Heart left ventricle (tissue), 16 donors: ENCODE results near the gene SULT2B1. TPM values are rescaled to one million over a fixed set of nuclear protein-coding genes. Genes with fewer than 3 reads are reported as not detected.
A peak's percentile ranks its signal among the peaks of the same experiment; 100 is the strongest.

ENCODE experiments used
- ATAC-seq, 4 donors: fragments of 200-7000 bp; cut with Tn5 transposase; one replicate each; pipeline ENCODE4 v1.9.1; 2020 to 2022; ENCODE audit warnings: moderate library complexity in 4 of 4, mild to moderate bottlenecking in 3 of 4, moderate number of reproducible peaks in 1 of 4
- DNase-seq, 5 donors: peaks; one replicate each; pipeline ENCODE4 v3.0.0-alpha.2; 2020
- H3K27ac ChIP-seq, 12 donors: fragments of 200-600 bp; sonication (generic) in 4 of 12; one replicate each; pipeline versions ENCODE4 v1.5.0 to v1.8.0; 2016 to 2022; ENCODE audit warnings: mild to moderate bottlenecking in 2 of 12
- H3K27me3 ChIP-seq, 9 donors: fragments of 200-600 bp; sonication (generic) in 2 of 9; one replicate each; pipeline versions ENCODE4 v1.5.1 to v1.8.0; 2016 to 2022; ENCODE audit warnings: mild to moderate bottlenecking in 3 of 9
- H3K36me3 ChIP-seq, 9 donors: fragments of 200-600 bp; sonication (generic) in 2 of 9; one replicate each; pipeline versions ENCODE4 v1.5.0 to v1.8.0; 2018 to 2022; ENCODE audit warnings: mild to moderate bottlenecking in 2 of 9
- H3K4me1 ChIP-seq, 12 donors: fragments of 200-600 bp; sonication (generic) in 4 of 12; one replicate each; pipeline versions ENCODE4 v1.5.0 to v1.8.0; 2016 to 2022; ENCODE audit warnings: mild to moderate bottlenecking in 3 of 12
- H3K4me3 ChIP-seq, 12 donors: fragments of 200-600 bp; sonication (generic) in 4 of 12; one replicate each; pipeline versions ENCODE4 v1.5.0 to v1.8.0; 2017 to 2022; ENCODE audit warnings: mild to moderate bottlenecking in 9 of 12, moderate library complexity in 4 of 12
- H3K9me3 ChIP-seq, 12 donors: fragments of 200-600 bp; sonication (generic) in 4 of 12; one replicate each; pipeline versions ENCODE4 v1.5.0 to v1.8.0; 2016 to 2022; ENCODE audit warnings: mild to moderate bottlenecking in 1 of 12
- CTCF ChIP-seq, 12 donors: fragments of 200-600 bp; sonication (generic) in 4 of 12; IDR thresholded peaks; one replicate each; pipeline versions ENCODE4 v1.5.0 to v1.8.0; 2018 to 2022; ENCODE audit warnings: antibody characterized with exemption in 12 of 12, mild to moderate bottlenecking in 5 of 12
- POLR2A ChIP-seq, 2 donors: fragments of 450-650 bp; IDR thresholded peaks; one replicate each; pipeline ENCODE4 v1.6.1; 2017; ENCODE audit warnings: antibody characterized with exemption in 2 of 2, mild to moderate bottlenecking in 2 of 2, moderate library complexity in 2 of 2
- WGBS, 4 donors: extraction: QIAGEN DNeasy Blood & Tissue Kit in 2 of 4; methylation state at CpG; one replicate each; pipeline versions ENCODE4 v1.1.5 to v1.1.7; 2013 to 2018; 5-methylcytosine and 5-hydroxymethylcytosine counted together
- intact Hi-C, 10 donors: fragments of 100-400 bp; cut with DNase I; formaldehyde crosslinking; loops; one replicate each; pipeline versions ENCODE4 v1.11.1 to v1.14.2; 2022
- polyA plus RNA-seq, 2 donors: library from polyadenylated mRNA; stranded (reverse); fragments of 200-250 nt; gene quantifications; one replicate each; pipeline ENCODE4 v1.2.3, GENCODE V29; 2013
- total RNA-seq, 9 donors: library from RNA; depleted of rRNA in 2 of 9; stranded (reverse); fragments of >200 nt in 2 of 9; fragmentation: NEBNext Ultra II Directional in 3 of 9; extraction: Animal tissue kit (Norgen Biotek cat#: 25700) in 3 of 9; gene quantifications; one replicate each; pipeline versions ENCODE4 v1.1.0 to v1.2.4, GENCODE V29; 2016 to 2023
- donor health status: ischemic (EF 13 %, LVEDD 7.1; RV severe dilation, severe dysfunction).
- donor health status: healthy with polysubstance abuse.
- donor health status: DM: no; HTN: yes; CAD: no.
- donor health status: DM: no; HTN: no; CAD: no.
- donor health status: ischemic (EF 25% LVEDD 6.9; RV normal size, moderate dysfunction).
- donor health status: ischemic (EF 25% LVEDD 5.7; RV mildly dilated, moderate dysfunction).
- donor health status: healthy.
- donor health status: DM: yes; HTN: yes; CAD: no.
- donor health status: ischemic (EF 35%, LVEDD 5.7; RV mildly dilated, moderate dysfunction).
- donor health status: nonischemic (EF 11% LVEDD 7.7; RV severe dilation, severe dysfunction).
- donor health status: DM: yes; HTN: yes; CAD: no.
- donor health status: PGD.
- donor health status: ischemic (EF 29% LVEDD 5.4; RV normal size, mild dysfunction).
- donor health status: nonischemic (EF 23%, LVEDD 6.1; RV moderate dilation, normal function).

SULT2B1 gene
- total and polyA plus RNA-seq, 11 donors, result 0.19 to 0.45 TPM; not detected in 9

GRCh38 chr19:48618916-48619691, 67.1 kb downstream of the SULT2B1 start, which contains the start of the genes RPL18 and SPHK2:
TSS of gene RPL18 (minus strand) at chr19:48619178. CDS start at chr19:48619143, 35 bp downstream.
TSS of gene SPHK2 (plus strand) at chr19:48619506. CDS start at chr19:48620515, 1,009 bp downstream.
- intact Hi-C loops, result loop anchor here in 1 of 10 donors (2.0 to 10.0 kb wide), 2 partner anchors 18 to 234 kb away; partner anchors contain the start of gene DBP
- Histone ChIP-seq H3K27ac (peak within 1 kb of the TSS; percentile 81 to 95 (median 92)), H3K4me1 (peaks cover 12 to 67% (median 35%) of the 10 kb centered on the region in 12 donors), H3K4me3 (peak within 1 kb of the TSS; percentile 59 to 97 (median 88)), H3K36me3 (peaks cover 2 to 43% (median 29%) of the 10 kb centered on the region in 9 donors), H3K9me3 (no peaks in the 10 kb centered on the region), H3K27me3 (peaks cover 0 to 6% (median 0%) of the 10 kb centered on the region in 9 donors)
- TF ChIP-seq CTCF (IDR thresholded peaks at IDR 0.05) (peak in 1 of 12 donors; percentile 20), POLR2A (IDR thresholded peaks at IDR 0.05) (peak in 1 of 2 donors; percentile 88)
- DNase-seq, result peak; percentile 98 to 99 (median 98)
- ATAC-seq, result peak; percentile 90 to 95 (median 94)
- 0% methylated on average over 27 to 69 of the region's 69 CpGs for WGBS, 4 donors

- DNase-seq (no peak), ATAC-seq (no peak)
- intact Hi-C loops, result loop anchor here in 2 of 10 donors (2.0 to 10.0 kb wide), 3 partner anchors 17 to 1025 kb away; partner anchors contain the start of genes DBP (in 1 of the 2), RRAS (in 1 of the 2) and SCAF1 (in 1 of the 2)
- Histone ChIP-seq H3K4me3 (peak overlapping the region; percentile 35 to 97 (median 88)), H3K9me3 (no peaks in the 10 kb centered on the region), H3K36me3 (peaks cover 2 to 40% (median 29%) of the 10 kb centered on the region in 9 donors), H3K27ac (peak overlapping the region; percentile 81 to 95 (median 92)), H3K4me1 (peaks cover 12 to 76% (median 42%) of the 10 kb centered on the region in 12 donors), H3K27me3 (peaks cover 0 to 6% (median 0%) of the 10 kb centered on the region in 9 donors)
- 31 to 37% (median 34%) methylated on average over 6 of the region's 6 CpGs for WGBS, 4 donors
- TF ChIP-seq CTCF (IDR thresholded peaks at IDR 0.05) (no peak), POLR2A (IDR thresholded peaks at IDR 0.05) (no peak)
These were observed 68.0 kb downstream of the SULT2B1 start for GRCh38 chr19:48619692-48620585.

- Histone ChIP-seq H3K27me3 (peaks cover 0 to 6% (median 0%) of the 10 kb centered on the region in 9 donors), H3K27ac (peak overlapping the region in 11 of 12 donors; percentile 61 to 92 (median 67)), H3K9me3 (no peaks in the 10 kb centered on the region), H3K4me1 (peaks cover 0 to 54% (median 28%) of the 10 kb centered on the region in 12 donors), H3K36me3 (peaks cover 0 to 22% (median 9%) of the 10 kb centered on the region in 9 donors), H3K4me3 (peak overlapping the region in 10 of 12 donors; percentile 9 to 61 (median 52))
- 23 to 30% (median 28%) methylated on average over 8 of the region's 8 CpGs for WGBS, 4 donors
- TF ChIP-seq POLR2A (IDR thresholded peaks at IDR 0.05), result no peak
- no peak for TF ChIP-seq CTCF (IDR thresholded peaks at IDR 0.05)
- intact Hi-C loops, result loop anchor here in 1 of 10 donors (10.0 kb wide), 1 partner anchor 1021 kb away; the partner anchor contains the start of genes RRAS and SCAF1
- ATAC-seq (no peak), DNase-seq (no peak)
These were observed 71.6 kb downstream of the SULT2B1 start for GRCh38 chr19:48623556-48624066.
